ENCODE data around the gene NTM.

Gene NTM

DNA sequence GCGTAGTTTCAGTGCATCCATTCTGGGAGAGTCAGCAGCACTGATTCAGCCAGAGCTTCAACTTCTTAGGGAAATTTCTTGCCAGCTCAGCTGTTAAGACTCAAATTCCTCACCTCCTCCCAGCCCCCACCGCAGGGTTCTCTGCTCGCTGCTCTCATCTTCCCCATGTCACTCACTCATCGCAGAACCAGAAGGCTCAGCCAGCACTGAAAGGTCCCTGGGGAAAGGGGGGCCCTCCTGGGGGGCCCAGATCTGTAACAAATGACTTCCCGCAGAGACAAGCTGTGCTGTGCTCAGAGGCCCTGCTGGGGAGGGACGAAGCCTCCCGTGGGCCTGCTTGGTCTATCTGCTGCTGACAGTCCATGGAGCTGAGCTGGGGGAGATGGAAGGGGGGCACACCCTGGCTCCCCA, 220.6 kb downstream of the NTM start:
- H4K20me1 ChIP-seq (ENCODE audit: insufficient read depth, low read length) = no peaks in the 10 kb centered on the region
- TF ChIP-seq EZH2 (IDR thresholded peaks at IDR 0.05; ENCODE audit: borderline replicate concordance, low read length) = no peak
- TF ChIP-seq, protein P1, sequence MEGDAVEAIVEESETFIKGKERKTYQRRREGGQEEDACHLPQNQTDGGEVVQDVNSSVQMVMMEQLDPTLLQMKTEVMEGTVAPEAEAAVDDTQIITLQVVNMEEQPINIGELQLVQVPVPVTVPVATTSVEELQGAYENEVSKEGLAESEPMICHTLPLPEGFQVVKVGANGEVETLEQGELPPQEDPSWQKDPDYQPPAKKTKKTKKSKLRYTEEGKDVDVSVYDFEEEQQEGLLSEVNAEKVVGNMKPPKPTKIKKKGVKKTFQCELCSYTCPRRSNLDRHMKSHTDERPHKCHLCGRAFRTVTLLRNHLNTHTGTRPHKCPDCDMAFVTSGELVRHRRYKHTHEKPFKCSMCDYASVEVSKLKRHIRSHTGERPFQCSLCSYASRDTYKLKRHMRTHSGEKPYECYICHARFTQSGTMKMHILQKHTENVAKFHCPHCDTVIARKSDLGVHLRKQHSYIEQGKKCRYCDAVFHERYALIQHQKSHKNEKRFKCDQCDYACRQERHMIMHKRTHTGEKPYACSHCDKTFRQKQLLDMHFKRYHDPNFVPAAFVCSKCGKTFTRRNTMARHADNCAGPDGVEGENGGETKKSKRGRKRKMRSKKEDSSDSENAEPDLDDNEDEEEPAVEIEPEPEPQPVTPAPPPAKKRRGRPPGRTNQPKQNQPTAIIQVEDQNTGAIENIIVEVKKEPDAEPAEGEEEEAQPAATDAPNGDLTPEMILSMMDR (IDR thresholded peaks at IDR 0.05; ENCODE audit: low read length) = no peak
- H3K4me2 ChIP-seq (ENCODE audit: low read length) = no peak overlapping the region

DNA sequence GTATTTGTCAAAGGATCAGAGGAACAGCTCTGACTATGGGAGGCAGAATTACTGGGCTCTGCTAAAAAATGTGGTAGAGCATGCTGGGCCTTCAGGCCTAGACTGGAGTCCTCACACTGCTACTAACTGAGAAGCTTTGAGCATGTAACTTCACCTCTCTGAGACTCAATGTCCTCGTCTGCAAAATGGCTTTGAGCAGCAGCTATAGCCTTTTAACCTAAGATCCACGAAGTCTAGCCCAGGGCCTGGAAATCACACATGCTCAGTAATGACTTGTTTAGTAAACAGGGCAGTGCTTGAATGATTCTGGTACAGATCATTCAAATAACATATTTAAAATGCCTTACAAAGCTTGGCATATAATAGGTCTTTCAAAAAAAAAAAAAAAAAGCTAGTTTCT, 221.7 kb downstream of the NTM start:
- Histone ChIP-seq H3K4me3 (ENCODE audit: low read depth, low read length, poor library complexity, severe bottlenecking) (no peak overlapping the region), H2AFZ (ENCODE audit: low read length) (no peak overlapping the region), H3K27me3 (ENCODE audit: insufficient read depth, low read length) (no peaks in the 10 kb centered on the region), H3K27ac (ENCODE audit: low read depth, low read length, poor library complexity, severe bottlenecking) (no peak overlapping the region), H3F3A (ENCODE audit: insufficient read depth, low read length) (no peaks in the 10 kb centered on the region), H3K4me2 (ENCODE audit: low read length) (no peak overlapping the region), H3K9ac (ENCODE audit: low read length) (no peak overlapping the region), H3K9me2 (ENCODE audit: low read depth, low read length) (no peaks in the 10 kb centered on the region), H3K36me3 (ENCODE audit: insufficient read depth, low read length) (no peaks in the 10 kb centered on the region), H3K4me1 (ENCODE audit: insufficient read depth, low read length, severe bottlenecking) (no peaks in the 10 kb centered on the region), H4K20me1 (ENCODE audit: insufficient read depth, low read length) (no peaks in the 10 kb centered on the region), H3K9me3 (ENCODE audit: low read length) (no peaks in the 10 kb centered on the region), H3K79me2 (ENCODE audit: insufficient read depth, low read length) (no peaks in the 10 kb centered on the region)
- no peak for TF ChIP-seq EZH2 (IDR thresholded peaks at IDR 0.05; ENCODE audit: borderline replicate concordance, low read length)
- TF ChIP-seq, protein P1 (IDR thresholded peaks at IDR 0.05; ENCODE audit: low read length) = no peak

More for the DNA sequence above, 220.6 kb downstream of the NTM start:
- no peaks in the 10 kb centered on the region for H3K36me3 ChIP-seq (ENCODE audit: insufficient read depth, low read length)
- H3K27me3 ChIP-seq (ENCODE audit: insufficient read depth, low read length) = no peaks in the 10 kb centered on the region
- no peaks in the 10 kb centered on the region for H3K9me3 ChIP-seq (ENCODE audit: low read length)
- no peaks in the 10 kb centered on the region for H3K4me1 ChIP-seq (ENCODE audit: insufficient read depth, low read length, severe bottlenecking)
- H3F3A ChIP-seq (ENCODE audit: insufficient read depth, low read length) = no peaks in the 10 kb centered on the region
- no peak overlapping the region for H3K27ac ChIP-seq (ENCODE audit: low read depth, low read length, poor library complexity, severe bottlenecking)
- no peak overlapping the region for H3K9ac ChIP-seq (ENCODE audit: low read length)
- no peaks in the 10 kb centered on the region for H3K79me2 ChIP-seq (ENCODE audit: insufficient read depth, low read length)
- no peaks in the 10 kb centered on the region for H3K9me2 ChIP-seq (ENCODE audit: low read depth, low read length)
- no peak overlapping the region for H3K4me3 ChIP-seq (ENCODE audit: low read depth, low read length, poor library complexity, severe bottlenecking)
- H2AFZ ChIP-seq (ENCODE audit: low read length) = no peak overlapping the region

DNA sequence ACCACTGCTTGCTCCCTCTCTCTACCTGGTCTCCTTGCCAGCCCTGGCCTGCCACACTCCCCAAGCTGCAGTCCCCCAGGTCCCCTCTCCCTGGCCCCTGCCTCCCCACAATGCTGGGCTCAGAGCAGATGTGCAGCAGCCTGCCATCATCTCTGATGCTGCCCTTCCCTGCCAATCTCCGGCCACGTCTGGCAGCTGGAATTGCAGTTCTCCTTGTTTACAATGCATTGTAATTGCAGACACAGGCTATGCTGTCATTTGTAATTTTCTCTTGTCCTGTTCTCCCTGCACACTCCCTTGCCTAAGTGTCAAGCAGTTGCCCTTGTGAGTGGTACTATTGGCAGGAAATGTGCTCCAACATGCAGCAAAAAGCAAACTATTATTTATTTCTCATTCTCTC, 222.3 kb downstream of the NTM start:
- no peaks in the 10 kb centered on the region for H3K36me3 ChIP-seq (ENCODE audit: insufficient read depth, low read length)
- no peaks in the 10 kb centered on the region for H3K9me2 ChIP-seq (ENCODE audit: low read depth, low read length)
- TF ChIP-seq EZH2 (IDR thresholded peaks at IDR 0.05; ENCODE audit: borderline replicate concordance, low read length) = no peak
- TF ChIP-seq, protein P1 (IDR thresholded peaks at IDR 0.05; ENCODE audit: low read length) = no peak

More for the DNA sequence above, 222.3 kb downstream of the NTM start:
- Histone ChIP-seq H3K4me1 (ENCODE audit: insufficient read depth, low read length, severe bottlenecking) (no peaks in the 10 kb centered on the region), H3K9ac (ENCODE audit: low read length) (no peak overlapping the region), H3K4me2 (ENCODE audit: low read length) (no peak overlapping the region), H3K27ac (ENCODE audit: low read depth, low read length, poor library complexity, severe bottlenecking) (no peak overlapping the region), H3K9me3 (ENCODE audit: low read length) (no peaks in the 10 kb centered on the region), H3K79me2 (ENCODE audit: insufficient read depth, low read length) (no peaks in the 10 kb centered on the region), H3F3A (ENCODE audit: insufficient read depth, low read length) (no peaks in the 10 kb centered on the region), H3K27me3 (ENCODE audit: insufficient read depth, low read length) (no peaks in the 10 kb centered on the region), H3K4me3 (ENCODE audit: low read depth, low read length, poor library complexity, severe bottlenecking) (no peak overlapping the region), H4K20me1 (ENCODE audit: insufficient read depth, low read length) (no peaks in the 10 kb centered on the region), H2AFZ (ENCODE audit: low read length) (no peak overlapping the region)

Data from OCI-LY1 (cell line).